OCI-LY7 (cell line): ENCODE data around the gene CGNL1. TPM values are rescaled to one million over a fixed set of nuclear protein-coding genes. Genes with fewer than 3 reads are reported as not detected.

Source experiments
- BruUV-seq: library from RNA; stranded (reverse); fragments of 400-500 nt; replicated peaks from 2 replicates; lab custom pipeline; 2021; lab: Mats Ljungman, UMichigan
- CTCF ChIA-PET: fragments of 300-600 bp; sonication (Branson Sonifier 250); formaldehyde crosslinking; loops from one replicate; lab custom pipeline; 2022; ENCODE audit warnings: antibody characterized with exemption; ENCODE audit not compliant: unreplicated experiment; lab: Charles Lee
- POLR2A ChIA-PET: fragments of 300-600 bp; sonication (Branson Sonifier 250); formaldehyde crosslinking; loops from one replicate; lab custom pipeline; 2022; ENCODE audit warnings: antibody characterized with exemption; lab: Charles Lee
- DNase-seq: peaks from one replicate; pipeline ENCODE4 v3.0.0-alpha.2; 2015; ENCODE audit warnings: low spot score
- H2AFZ ChIP-seq: fragments of 200-600 bp; sonication (generic), shearing (Covaris generic); 2 replicates; pipeline ENCODE4 v1.6.1; 2014; ENCODE audit warnings: mild to moderate bottlenecking, antibody characterized with exemption, low read length, moderate library complexity
- H3K27ac ChIP-seq: fragments of 200-600 bp; sonication (generic); 2 replicates; pipeline ENCODE4 v1.5.1; 2014; ENCODE audit warnings: mixed run types, low read depth, mild to moderate bottlenecking, moderate library complexity, low read length, inconsistent platforms; ENCODE audit not compliant: poor library complexity, severe bottlenecking
- H3K36me3 ChIP-seq: fragments of 200-600 bp; sonication (generic); 2 replicates; pipeline ENCODE4 v1.6.1; 2014; ENCODE audit warnings: mild to moderate bottlenecking, antibody characterized with exemption, low read length, moderate library complexity, mixed read lengths; ENCODE audit not compliant: insufficient read depth
- H3K4me1 ChIP-seq: fragments of 200-600 bp; sonication (generic); 2 replicates; pipeline ENCODE4 v1.5.1; 2014; ENCODE audit warnings: mild to moderate bottlenecking, low read length; ENCODE audit not compliant: insufficient read depth, poor library complexity, severe bottlenecking
- H3K4me2 ChIP-seq: fragments of 200-600 bp; sonication (generic); 2 replicates; pipeline ENCODE4 v1.6.1; 2014; ENCODE audit warnings: mild to moderate bottlenecking, low read length
- H3K4me3 ChIP-seq: fragments of 200-600 bp; sonication (generic); 2 replicates; pipeline ENCODE4 v1.5.1; 2014; ENCODE audit warnings: mild to moderate bottlenecking, low read depth, low read length; ENCODE audit not compliant: poor library complexity, severe bottlenecking
- H3K79me2 ChIP-seq: fragments of 200-600 bp; sonication (generic); 2 replicates; pipeline ENCODE4 v1.6.1; 2016; ENCODE audit warnings: low read depth, mild to moderate bottlenecking, low read length, moderate library complexity, mixed read lengths; ENCODE audit not compliant: insufficient read depth
- H3K9me2 ChIP-seq: fragments of 200-600 bp; sonication (generic); 2 replicates; pipeline ENCODE4 v1.6.1; 2016; ENCODE audit warnings: mild to moderate bottlenecking, low read length, mixed read lengths; ENCODE audit not compliant: insufficient read depth
- H3K9me3 ChIP-seq: fragments of 200-600 bp; sonication (generic); 2 replicates; pipeline ENCODE4 v1.6.1; 2014; ENCODE audit warnings: mild to moderate bottlenecking, mixed run types, low read length, mixed read lengths
- H4K20me1 ChIP-seq: fragments of 200-600 bp; sonication (generic); 2 replicates; pipeline ENCODE4 v1.6.1; 2014; ENCODE audit warnings: mild to moderate bottlenecking, antibody characterized with exemption, low read length, moderate library complexity, mixed read lengths; ENCODE audit not compliant: insufficient read depth
- EZH2phosphoT487 ChIP-seq: fragments of 200-600 bp; sonication (generic); IDR thresholded peaks from 2 replicates; pipeline ENCODE4 v1.6.1; 2018; ENCODE audit warnings: low read depth, borderline replicate concordance, mild to moderate bottlenecking, mixed run types, antibody characterized with exemption, low read length, moderate library complexity, mixed read lengths
- intact Hi-C: fragments of 100-400 bp; cut with micrococcal nuclease; formaldehyde crosslinking; loops from one replicate; pipeline ENCODE4 v1.10.0; 2022; ENCODE audit not compliant: unreplicated experiment
- total RNA-seq, 2 experiments: library from RNA; depleted of rRNA in 1 of 2; stranded (reverse); fragments of >200 nt in 1 of 2; shearing (Covaris generic) in 1 of 2; gene quantifications; 2 replicates each; pipeline ENCODE4 v1.2.3, GENCODE V29; 2014 to 2022
- TF ChIP-seq, protein P1 (sequence below): fragments of 200-600 bp; sonication (generic); conservative IDR thresholded peaks from 2 replicates; pipeline ENCODE4 v1.5.1; 2014; ENCODE audit warnings: mild to moderate bottlenecking, antibody characterized with exemption, low read length, moderate library complexity, mixed read lengths

Gene CGNL1
- total RNA-seq, 2 experiments from 2014 or later: 0.04 TPM; not detected in 1

GRCh38 chr15:57356178-57356577, 20.1 kb upstream of the CGNL1 start:
- TF ChIP-seq EZH2phosphoT487: no peak
- TF ChIP-seq, protein P1, sequence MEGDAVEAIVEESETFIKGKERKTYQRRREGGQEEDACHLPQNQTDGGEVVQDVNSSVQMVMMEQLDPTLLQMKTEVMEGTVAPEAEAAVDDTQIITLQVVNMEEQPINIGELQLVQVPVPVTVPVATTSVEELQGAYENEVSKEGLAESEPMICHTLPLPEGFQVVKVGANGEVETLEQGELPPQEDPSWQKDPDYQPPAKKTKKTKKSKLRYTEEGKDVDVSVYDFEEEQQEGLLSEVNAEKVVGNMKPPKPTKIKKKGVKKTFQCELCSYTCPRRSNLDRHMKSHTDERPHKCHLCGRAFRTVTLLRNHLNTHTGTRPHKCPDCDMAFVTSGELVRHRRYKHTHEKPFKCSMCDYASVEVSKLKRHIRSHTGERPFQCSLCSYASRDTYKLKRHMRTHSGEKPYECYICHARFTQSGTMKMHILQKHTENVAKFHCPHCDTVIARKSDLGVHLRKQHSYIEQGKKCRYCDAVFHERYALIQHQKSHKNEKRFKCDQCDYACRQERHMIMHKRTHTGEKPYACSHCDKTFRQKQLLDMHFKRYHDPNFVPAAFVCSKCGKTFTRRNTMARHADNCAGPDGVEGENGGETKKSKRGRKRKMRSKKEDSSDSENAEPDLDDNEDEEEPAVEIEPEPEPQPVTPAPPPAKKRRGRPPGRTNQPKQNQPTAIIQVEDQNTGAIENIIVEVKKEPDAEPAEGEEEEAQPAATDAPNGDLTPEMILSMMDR: no peak
- Histone ChIP-seq H3K4me2 (no peak overlapping the region), H3K79me2 (no peaks in the 10 kb centered on the region), H3K36me3 (no peaks in the 10 kb centered on the region), H3K27ac (no peak overlapping the region), H2AFZ (no peak overlapping the region), H3K4me1 (no peaks in the 10 kb centered on the region), H4K20me1 (no peaks in the 10 kb centered on the region), H3K9me3 (no peaks in the 10 kb centered on the region), H3K4me3 (no peak overlapping the region), H3K9me2 (no peaks in the 10 kb centered on the region)
- ChIA-PET CTCF (interaction anchor here (0.6 kb wide), 1 partner anchor 33 kb away, joined by 3 read pairs; no protein-coding TSS in a partner anchor), POLR2A (no interaction called here)
- no TSS peak for BruUV-seq
- DNase-seq: no peak
- intact Hi-C loops: no loop called here

DNA sequence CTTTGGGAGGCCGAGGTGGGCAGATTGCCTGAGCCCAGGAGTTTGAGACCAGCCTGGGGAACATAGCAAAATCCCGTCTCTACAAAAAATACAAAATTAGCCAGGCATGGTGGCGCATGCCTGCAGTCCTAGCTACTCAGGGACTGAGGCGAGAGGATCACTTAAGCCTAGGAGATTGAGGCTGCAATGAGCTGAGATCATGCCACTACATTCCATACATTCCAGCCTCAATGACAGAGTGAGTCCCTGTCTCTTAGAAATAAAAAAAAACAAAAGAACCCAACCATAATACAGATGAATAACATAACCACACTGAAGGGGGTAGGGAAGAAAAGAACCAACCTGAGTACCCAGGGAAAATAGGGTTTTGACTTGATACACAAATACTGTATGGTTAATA, 19.7 kb upstream of the CGNL1 start:
- Histone ChIP-seq H3K4me1 (no peaks in the 10 kb centered on the region), H2AFZ (no peak overlapping the region), H3K9me2 (no peaks in the 10 kb centered on the region), H3K4me2 (no peak overlapping the region), H3K36me3 (no peaks in the 10 kb centered on the region), H3K9me3 (no peaks in the 10 kb centered on the region), H3K79me2 (no peaks in the 10 kb centered on the region), H4K20me1 (no peaks in the 10 kb centered on the region), H3K27ac (no peak overlapping the region), H3K4me3 (no peak overlapping the region)
- ChIA-PET CTCF (interaction anchor here (0.6 kb wide), 1 partner anchor 34 kb away, joined by 3 read pairs; no protein-coding TSS in a partner anchor), POLR2A (no interaction called here)
- intact Hi-C loops: no loop called here
- TF ChIP-seq, protein P1: no peak
- no peak for TF ChIP-seq EZH2phosphoT487
- no TSS peak for BruUV-seq
- no peak for DNase-seq

DNA sequence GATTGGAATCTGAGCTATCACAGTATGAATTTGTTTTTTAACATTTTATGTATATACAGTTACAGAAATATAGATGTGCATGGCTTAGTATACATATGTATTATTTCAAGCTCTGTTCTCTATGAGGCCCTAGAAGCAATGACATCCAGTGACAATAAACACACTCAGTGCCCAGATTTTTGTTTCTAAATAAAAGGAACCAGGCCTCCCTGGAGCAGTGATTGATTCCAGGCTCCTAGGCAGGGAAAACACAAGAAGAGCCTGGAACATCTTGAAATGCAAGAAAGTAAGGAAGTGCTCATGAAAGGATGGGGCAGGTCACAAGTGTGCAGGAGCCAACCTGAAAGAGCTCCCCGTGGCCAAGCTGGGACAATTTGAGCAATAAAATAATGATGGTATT, 18.5 kb upstream of the CGNL1 start:
- H4K20me1 ChIP-seq: no peaks in the 10 kb centered on the region
- H3K36me3 ChIP-seq: no peaks in the 10 kb centered on the region
- no TSS peak for BruUV-seq
- no peaks in the 10 kb centered on the region for H3K79me2 ChIP-seq
- intact Hi-C loops: no loop called here
- ChIA-PET CTCF (no interaction called here), POLR2A (no interaction called here)
- H3K9me2 ChIP-seq: no peaks in the 10 kb centered on the region
- DNase-seq: no peak
- no peak overlapping the region for H3K4me3 ChIP-seq
- no peak overlapping the region for H2AFZ ChIP-seq
- no peaks in the 10 kb centered on the region for H3K9me3 ChIP-seq
- TF ChIP-seq, protein P1: no peak
- TF ChIP-seq EZH2phosphoT487: no peak
- H3K4me2 ChIP-seq: no peak overlapping the region
- no peaks in the 10 kb centered on the region for H3K4me1 ChIP-seq
- H3K27ac ChIP-seq: no peak overlapping the region
